Vagina (tissue), 2 donors: ENCODE measurements around the gene CDH13. TPM values are rescaled to one million over a fixed set of nuclear protein-coding genes. Genes with fewer than 3 reads are reported as not detected.

Experiments used
- DNase-seq, 2 donors: peaks; one replicate each; pipeline ENCODE4 v3.0.0-alpha.2; 2017; ENCODE audit errors: extremely low spot score in 2 of 2
- H3K27ac ChIP-seq: fragments of 200-600 bp; sonication (generic); one replicate; pipeline ENCODE4 v1.5.1; 2019
- H3K27me3 ChIP-seq: fragments of 200-600 bp; sonication (generic); one replicate; pipeline ENCODE4 v1.5.1; 2019
- H3K36me3 ChIP-seq, 2 donors: fragments of 200-600 bp; sonication (generic); one replicate each; pipeline ENCODE4 v1.5.1; 2017 to 2019
- H3K4me1 ChIP-seq: fragments of 200-600 bp; sonication (generic); one replicate; pipeline ENCODE4 v1.5.1; 2019
- H3K4me3 ChIP-seq, 2 donors: fragments of 200-600 bp; sonication (generic); 1 replicate in 1 of 2; 2 replicates in 1 of 2; pipeline ENCODE4 v1.5.1; 2016 to 2019
- H3K9me3 ChIP-seq: fragments of 200-600 bp; sonication (generic); one replicate; pipeline ENCODE4 v1.5.1; 2019
- POLR2A ChIP-seq, 2 donors: fragments of 450-650 bp; IDR thresholded peaks; one replicate each; pipeline ENCODE4 v1.6.1; 2017; ENCODE audit warnings: antibody characterized with exemption in 2 of 2, mild to moderate bottlenecking in 2 of 2, moderate library complexity in 2 of 2
- POLR2AphosphoS5 ChIP-seq, 2 donors: sonication (generic); formaldehyde crosslinking; IDR thresholded peaks; one replicate each; pipeline ENCODE4 v1.9.0; 2017; ENCODE audit warnings: antibody characterized with exemption in 2 of 2, mild to moderate bottlenecking in 2 of 2, low read depth in 1 of 2; ENCODE audit not compliant: insufficient read depth in 1 of 2
- intact Hi-C: fragments of 100-400 bp; cut with DNase I; formaldehyde crosslinking; loops from one replicate; pipeline ENCODE4 v1.15.1; 2023
- total RNA-seq: library from RNA; depleted of rRNA; stranded (reverse); fragments of >200 nt; gene quantifications from one replicate; pipeline ENCODE4 v1.2.3, GENCODE V29; 2016
- TF ChIP-seq, protein P1 (sequence below), 3 experiments: fragments of 450-650 bp in 2 of 3; fragments of 200-600 bp in 1 of 3; sonication (generic) in 1 of 3; IDR thresholded peaks; one replicate each; pipeline ENCODE4 v1.5.1; 2017 to 2019; ENCODE audit warnings: antibody characterized with exemption in 3 of 3, mild to moderate bottlenecking in 2 of 3, moderate library complexity in 2 of 3

CDH13 gene
- total RNA-seq, 1 donor from 2014 or later, result 123 TPM

DNA sequence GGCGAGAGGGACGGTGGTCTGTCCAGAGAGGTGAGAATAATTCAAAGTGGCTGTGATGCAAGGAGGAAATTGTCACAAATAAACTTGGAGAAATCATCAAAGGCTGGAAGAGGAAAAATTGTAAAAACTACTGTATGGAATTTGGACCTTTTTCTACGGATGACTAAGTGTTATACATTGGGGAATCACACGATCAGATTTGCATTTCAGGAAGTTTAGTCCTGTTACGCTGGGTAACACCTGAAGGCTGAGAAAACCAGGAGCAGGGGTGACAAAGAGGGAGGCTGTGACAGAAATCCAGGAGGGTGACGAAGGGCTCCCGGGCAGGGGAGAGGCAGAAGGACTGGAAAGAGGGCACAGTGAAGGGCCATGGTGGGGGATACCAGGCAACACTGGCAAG lies 511.7 kb downstream of the CDH13 start:
- no peak overlapping the region for H3K27ac ChIP-seq

DNA sequence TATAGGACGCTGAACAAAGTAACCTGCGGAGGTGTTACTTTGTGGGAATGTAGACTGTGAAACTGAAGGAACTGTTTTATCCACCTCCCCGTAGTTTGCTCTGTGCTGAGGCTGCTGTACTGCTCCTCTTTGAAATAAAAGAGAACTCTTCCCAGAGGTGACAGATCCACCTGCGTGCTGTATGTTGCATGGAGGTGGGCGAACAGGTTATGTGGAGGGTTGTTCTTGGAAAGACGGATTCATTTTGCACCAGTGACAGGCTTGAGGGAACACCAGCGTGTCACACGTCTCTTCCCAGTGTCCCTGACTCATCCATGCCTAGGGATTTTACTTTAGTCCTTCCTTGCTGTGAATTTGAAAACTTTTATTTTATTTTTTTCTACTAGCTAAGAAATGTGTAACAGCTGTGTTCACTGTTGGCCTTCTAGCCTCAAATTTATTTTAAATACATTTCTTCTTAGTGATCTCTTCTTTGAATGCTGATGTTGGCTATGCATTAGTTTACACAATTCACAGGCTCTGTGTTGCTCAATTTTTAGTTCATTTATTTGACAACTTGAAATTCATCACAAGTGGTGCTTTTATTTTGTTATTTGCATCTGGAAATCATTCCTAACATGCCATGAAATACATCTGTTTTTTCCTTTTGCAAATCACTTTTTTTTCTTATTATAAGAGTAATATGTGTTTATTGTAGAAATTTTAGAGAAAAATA lies 512.4 kb downstream of the CDH13 start:
- intact Hi-C loops, result no loop called here
- Histone ChIP-seq H3K4me3 (no peak overlapping the region), H3K36me3 (no peaks in the 10 kb centered on the region), H3K9me3 (no peaks in the 10 kb centered on the region), H3K27ac (no peak overlapping the region), H3K27me3 (no peaks in the 10 kb centered on the region), H3K4me1 (no peaks in the 10 kb centered on the region)
- TF ChIP-seq, protein P1, sequence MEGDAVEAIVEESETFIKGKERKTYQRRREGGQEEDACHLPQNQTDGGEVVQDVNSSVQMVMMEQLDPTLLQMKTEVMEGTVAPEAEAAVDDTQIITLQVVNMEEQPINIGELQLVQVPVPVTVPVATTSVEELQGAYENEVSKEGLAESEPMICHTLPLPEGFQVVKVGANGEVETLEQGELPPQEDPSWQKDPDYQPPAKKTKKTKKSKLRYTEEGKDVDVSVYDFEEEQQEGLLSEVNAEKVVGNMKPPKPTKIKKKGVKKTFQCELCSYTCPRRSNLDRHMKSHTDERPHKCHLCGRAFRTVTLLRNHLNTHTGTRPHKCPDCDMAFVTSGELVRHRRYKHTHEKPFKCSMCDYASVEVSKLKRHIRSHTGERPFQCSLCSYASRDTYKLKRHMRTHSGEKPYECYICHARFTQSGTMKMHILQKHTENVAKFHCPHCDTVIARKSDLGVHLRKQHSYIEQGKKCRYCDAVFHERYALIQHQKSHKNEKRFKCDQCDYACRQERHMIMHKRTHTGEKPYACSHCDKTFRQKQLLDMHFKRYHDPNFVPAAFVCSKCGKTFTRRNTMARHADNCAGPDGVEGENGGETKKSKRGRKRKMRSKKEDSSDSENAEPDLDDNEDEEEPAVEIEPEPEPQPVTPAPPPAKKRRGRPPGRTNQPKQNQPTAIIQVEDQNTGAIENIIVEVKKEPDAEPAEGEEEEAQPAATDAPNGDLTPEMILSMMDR (IDR thresholded peaks at IDR 0.05), result no peak
- TF ChIP-seq POLR2A (IDR thresholded peaks at IDR 0.05) (no peak), POLR2AphosphoS5 (IDR thresholded peaks at IDR 0.05; ENCODE audit: insufficient read depth in 1 of 2, low read depth in 1 of 2) (no peak)
- no peak for DNase-seq

More for the DNA sequence above, 511.7 kb downstream of the CDH13 start:
- TF ChIP-seq POLR2AphosphoS5 (IDR thresholded peaks at IDR 0.05; ENCODE audit: insufficient read depth in 1 of 2, low read depth in 1 of 2), result no peak
- TF ChIP-seq, protein P1 (IDR thresholded peaks at IDR 0.05), result no peak
- no peak for TF ChIP-seq POLR2A (IDR thresholded peaks at IDR 0.05)
- Histone ChIP-seq H3K9me3 (no peaks in the 10 kb centered on the region), H3K4me1 (no peaks in the 10 kb centered on the region), H3K27me3 (no peaks in the 10 kb centered on the region), H3K4me3 (no peak overlapping the region), H3K36me3 (no peaks in the 10 kb centered on the region)
- no peak for DNase-seq
- intact Hi-C loops, result no loop called here

DNA sequence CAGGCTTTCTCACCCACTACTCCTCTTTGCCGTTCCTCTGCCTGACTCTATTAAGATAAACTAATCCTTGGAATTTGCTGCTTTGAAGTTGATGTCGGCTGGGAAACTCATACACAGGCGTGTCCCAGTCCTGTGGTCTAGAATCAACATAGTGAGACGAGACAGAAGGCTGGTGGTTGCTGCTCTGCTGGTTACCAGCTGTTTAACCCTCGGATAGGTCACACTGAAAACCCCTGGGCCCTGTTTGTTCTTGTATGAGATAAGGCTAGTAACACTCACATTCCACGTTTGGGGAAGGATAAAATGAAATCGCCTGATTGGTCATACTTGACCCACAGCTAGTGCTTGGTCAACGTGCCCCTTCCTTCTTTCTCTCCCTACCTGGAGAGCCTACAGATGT lies 517.0 kb downstream of the CDH13 start:
- intact Hi-C loops, result no loop called here
- H3K4me1 ChIP-seq, result no peaks in the 10 kb centered on the region
- H3K27me3 ChIP-seq, result no peaks in the 10 kb centered on the region
- no peak for DNase-seq
- TF ChIP-seq, protein P1 (IDR thresholded peaks at IDR 0.05), result no peak
- TF ChIP-seq POLR2AphosphoS5 (IDR thresholded peaks at IDR 0.05; ENCODE audit: insufficient read depth in 1 of 2, low read depth in 1 of 2), result no peak
- TF ChIP-seq POLR2A (IDR thresholded peaks at IDR 0.05), result no peak
- H3K36me3 ChIP-seq, result no peaks in the 10 kb centered on the region
- H3K27ac ChIP-seq, result no peak overlapping the region
- H3K9me3 ChIP-seq, result no peaks in the 10 kb centered on the region
- no peak overlapping the region for H3K4me3 ChIP-seq

DNA sequence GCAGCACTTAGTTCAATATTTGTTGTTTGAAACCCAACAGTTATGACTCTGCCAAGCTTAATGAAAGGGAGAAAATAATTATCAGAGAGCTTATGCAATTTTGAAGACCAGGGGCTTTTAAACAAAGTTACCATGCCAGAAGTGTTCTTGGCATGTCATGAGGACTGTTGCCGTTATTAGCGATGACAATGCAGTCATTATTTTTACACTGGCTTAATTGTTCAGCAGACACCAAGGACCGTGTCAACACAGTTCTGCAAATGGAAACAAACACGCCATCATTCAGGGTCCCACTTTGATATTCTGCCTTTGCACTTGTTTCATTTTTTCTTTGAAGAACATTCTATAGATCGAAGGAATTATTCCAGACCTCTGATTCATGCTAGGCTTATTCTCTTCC lies 518.5 kb downstream of the CDH13 start:
- Histone ChIP-seq H3K4me1 (no peaks in the 10 kb centered on the region), H3K4me3 (no peak overlapping the region), H3K27ac (no peak overlapping the region), H3K36me3 (no peaks in the 10 kb centered on the region), H3K27me3 (no peaks in the 10 kb centered on the region), H3K9me3 (no peaks in the 10 kb centered on the region)
- no peak for DNase-seq
- TF ChIP-seq POLR2AphosphoS5 (IDR thresholded peaks at IDR 0.05; ENCODE audit: insufficient read depth in 1 of 2, low read depth in 1 of 2), result no peak
- TF ChIP-seq, protein P1 (IDR thresholded peaks at IDR 0.05), result no peak
- TF ChIP-seq POLR2A (IDR thresholded peaks at IDR 0.05), result no peak
- intact Hi-C loops, result no loop called here

DNA sequence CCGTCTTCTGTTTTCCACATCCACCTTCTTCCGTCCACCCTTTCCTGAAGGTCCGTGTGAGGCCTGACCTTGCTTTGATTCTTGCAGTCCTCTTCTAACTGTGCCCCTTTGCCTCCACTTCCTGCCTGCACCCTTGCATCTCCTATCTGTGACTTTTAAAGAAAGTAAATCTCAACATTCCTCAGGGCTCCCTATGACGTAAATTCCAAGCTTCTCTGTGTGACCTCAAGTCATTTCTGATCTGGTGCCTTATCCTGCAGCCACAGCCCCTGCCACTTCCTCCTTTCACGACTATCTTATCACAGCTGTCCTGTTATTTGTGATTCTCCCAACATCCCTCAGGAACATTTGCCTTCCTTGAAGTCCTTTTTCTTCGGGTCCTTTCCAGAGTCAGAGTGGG lies 520.5 kb downstream of the CDH13 start:
- no peaks in the 10 kb centered on the region for H3K36me3 ChIP-seq

More for the DNA sequence above, 520.5 kb downstream of the CDH13 start:
- Histone ChIP-seq H3K27me3 (no peaks in the 10 kb centered on the region), H3K4me1 (no peaks in the 10 kb centered on the region), H3K9me3 (no peaks in the 10 kb centered on the region), H3K27ac (no peak overlapping the region), H3K4me3 (no peak overlapping the region)
- no peak for DNase-seq
- intact Hi-C loops, result no loop called here
- TF ChIP-seq, protein P1 (IDR thresholded peaks at IDR 0.05), result no peak
- TF ChIP-seq POLR2AphosphoS5 (IDR thresholded peaks at IDR 0.05; ENCODE audit: insufficient read depth in 1 of 2, low read depth in 1 of 2) (no peak), POLR2A (IDR thresholded peaks at IDR 0.05) (no peak)
